CD4-positive, alpha-beta T cell treated with Interleukin-6 at 100 ng/mL for 8 hours (primary cell): ENCODE results near the gene PLD6.

Experiments
- DNase-seq: peaks from one replicate; pipeline ENCODE4 v3.0.0-alpha.2; 2020; ENCODE audit warnings: mixed read lengths, low spot score

Gene PLD6

DNA sequence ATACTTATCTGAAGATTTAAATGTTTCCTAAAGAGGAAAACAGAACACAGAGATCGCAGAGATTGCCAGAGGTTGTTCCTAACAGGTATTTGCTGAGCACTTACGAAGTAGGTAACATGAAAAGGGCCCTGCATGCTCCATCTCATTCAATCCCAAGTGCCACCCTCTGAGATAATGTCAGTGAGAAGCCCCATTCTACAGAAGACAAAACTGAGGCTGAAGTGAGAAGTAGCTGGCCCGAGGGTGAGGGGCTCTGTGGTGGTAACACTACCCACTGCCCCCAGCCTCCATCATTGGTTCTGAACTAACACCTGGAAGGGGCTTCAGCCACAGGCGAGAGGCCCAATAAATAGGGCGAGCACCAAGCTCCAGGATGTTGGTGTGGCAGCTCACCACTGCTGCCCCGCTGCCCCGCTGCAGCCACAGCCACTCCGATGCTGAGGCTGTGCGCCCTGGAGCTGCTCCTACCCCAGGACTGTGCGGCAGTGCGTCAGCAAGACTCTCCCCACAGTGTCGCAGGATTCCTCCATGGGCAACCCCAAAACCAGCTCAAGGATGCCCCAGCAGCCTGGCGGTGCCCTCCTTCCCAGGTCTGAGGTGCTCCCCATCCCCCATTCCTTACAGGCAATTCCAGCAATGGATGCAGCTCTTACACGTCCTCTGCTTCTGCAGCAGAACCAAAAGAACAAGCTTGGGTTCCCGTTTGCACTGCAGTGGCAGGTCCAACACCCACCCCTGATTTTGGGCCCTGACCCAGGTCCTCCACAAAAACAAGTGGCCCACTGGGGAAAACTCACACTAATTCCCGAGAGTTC is 20.5 kb upstream of the PLD6 start:
- DNase-seq: no peak

DNA sequence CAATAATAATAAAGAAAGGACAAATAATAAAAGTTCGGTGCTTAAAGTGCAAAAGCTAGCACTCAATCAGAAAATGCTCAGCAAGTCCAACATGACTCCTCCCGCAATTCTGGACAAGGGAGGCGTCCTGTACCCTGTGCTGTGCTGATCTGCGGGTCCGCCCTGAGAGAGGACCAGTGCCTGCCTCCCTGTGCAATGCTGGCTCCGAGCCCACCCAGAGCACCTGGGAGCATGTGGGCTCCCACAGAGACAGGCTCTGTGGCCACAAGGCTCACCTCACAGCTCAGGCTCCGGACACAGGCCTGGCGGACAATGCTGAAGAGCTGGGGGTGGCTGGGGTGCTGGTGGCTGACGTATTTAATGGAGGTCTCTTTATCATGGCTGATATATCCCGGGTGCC is 19.8 kb upstream of the PLD6 start:
- DNase-seq: no peak

DNA sequence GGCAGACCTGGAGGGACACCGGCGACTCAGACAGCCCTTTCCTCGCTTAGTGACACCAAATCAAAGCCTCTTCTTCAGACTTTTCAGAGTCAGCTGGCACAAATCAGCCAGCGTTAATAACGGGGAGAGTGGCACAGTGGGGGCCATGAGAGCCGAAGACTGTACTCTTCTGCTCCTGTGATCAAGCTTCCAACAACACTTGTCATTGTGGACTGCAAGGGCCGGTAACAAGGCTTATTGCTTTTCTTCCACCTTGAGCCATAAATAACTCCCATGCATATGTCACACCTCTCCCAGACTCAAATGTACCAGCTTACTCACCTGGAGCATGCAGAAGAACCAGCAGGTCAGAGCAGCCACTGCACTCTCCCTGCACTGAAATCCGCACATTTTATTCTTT is 18.0 kb upstream of the PLD6 start:
- no peak for DNase-seq

DNA sequence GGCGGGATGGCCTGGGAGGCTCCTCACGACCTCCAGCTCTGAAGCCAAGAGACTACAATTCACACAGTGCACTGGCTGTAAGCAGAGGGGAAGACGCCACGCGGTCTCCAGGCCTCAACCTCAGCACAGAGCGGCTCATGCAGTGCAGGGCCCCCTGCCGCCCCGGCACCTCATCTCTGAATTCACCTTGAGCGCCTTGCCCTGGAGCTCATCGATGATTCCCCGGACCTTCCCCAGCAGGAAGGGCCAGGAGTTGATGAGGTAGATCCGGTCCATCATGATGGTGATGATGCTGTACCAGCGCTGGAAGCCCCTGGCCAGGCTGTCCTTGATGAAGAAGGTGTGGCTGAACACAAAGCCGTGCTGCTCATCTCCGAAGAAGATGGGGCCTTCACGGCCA is 17.6 kb upstream of the PLD6 start:
- no peak for DNase-seq

DNA sequence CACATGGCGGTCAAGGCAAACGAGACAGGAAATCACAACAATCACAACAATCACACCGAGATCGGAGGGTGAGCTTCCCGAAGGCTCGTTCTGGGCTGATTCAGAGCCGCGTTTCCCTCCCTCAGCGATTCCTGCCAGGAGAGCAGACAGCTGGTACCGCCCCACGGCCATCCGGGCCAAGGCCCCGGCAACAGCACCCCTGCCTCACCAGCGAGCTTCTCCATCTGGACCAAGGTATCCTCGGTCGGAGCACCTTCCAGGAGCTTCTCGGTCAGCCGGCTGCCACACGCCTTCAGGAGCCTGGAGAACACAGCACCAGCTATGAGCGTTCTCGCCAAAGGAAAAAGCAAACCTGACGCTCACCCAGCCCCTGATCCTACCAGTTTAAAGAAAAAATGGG is 15.2 kb upstream of the PLD6 start:
- no peak for DNase-seq

DNA sequence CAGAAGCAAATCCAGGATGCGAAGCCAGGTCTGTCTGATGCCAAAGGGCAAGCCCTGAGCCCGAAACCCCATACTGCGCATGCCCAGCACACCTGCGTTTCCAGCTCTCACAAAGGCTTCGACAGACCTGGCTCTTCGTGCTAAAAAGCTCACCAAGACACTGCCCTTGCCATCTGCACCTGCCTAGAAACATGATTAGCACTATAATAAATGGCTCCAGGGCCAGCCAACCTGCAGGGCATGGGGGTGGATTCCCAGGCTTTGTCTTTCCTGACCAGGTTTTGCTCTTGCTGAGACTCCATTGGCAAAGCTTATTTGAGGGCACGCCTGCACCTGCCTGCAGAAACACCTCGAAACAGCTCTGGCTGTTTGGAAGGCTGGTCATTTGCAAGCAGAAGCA is 14.4 kb upstream of the PLD6 start:
- DNase-seq: no peak

DNA sequence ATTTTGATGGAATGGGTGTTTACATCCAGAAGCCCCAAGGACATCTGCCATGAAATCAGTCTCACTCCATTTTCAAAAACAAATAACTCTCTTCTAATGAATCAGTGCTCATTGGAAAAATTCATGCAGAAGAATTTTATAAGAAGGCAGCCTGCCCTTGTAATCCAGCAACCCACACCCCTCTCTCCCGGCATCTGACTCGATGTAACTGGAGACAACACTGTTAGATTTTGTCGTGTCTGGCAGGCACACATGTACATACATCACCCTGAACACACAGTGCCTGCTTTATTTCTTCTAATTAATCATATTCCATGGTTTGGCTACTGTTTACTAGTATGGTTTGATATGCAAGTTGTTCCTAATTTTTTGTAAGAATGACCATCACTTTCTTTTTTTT is 11.9 kb upstream of the PLD6 start:
- DNase-seq: no peak

DNA sequence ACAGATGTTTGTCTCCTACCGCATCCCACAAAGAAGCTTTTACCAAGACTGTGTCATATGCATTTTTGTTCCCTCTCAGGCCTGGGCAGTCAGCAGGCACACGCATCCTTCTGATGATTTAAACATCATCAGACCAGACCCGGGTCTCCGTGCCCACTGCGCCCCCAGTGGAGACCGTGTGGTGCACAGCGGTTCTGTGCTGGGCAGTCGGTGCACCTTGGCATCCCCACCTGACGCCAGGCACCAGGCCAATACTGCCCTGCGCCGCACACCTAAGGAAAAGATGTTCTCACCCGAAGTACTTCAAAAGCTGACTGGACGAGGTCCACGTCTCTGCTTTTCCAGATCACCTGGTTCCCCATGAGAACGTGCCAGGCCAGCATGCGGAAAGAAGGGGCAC is 10.6 kb upstream of the PLD6 start:
- no peak for DNase-seq

DNA sequence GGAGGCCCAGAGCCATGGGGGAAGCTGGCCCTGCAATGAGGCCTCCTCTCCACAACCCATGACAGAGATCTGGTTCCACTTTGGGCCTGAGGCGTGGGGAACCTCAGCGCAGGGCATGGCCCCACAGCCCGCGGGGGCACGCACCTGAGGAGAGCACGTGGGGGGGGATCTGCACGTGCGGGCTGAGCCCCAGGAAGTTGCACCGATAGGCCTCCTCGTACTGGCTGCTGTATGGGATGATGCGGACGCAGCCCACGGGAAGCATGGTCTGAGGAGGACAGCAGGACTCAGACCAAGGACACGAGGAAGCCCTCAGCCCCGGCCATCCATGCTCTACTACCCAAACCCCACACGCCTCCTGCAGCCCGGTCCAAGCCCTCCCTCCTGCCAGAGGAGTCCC is 10.1 kb upstream of the PLD6 start:
- no peak for DNase-seq

DNA sequence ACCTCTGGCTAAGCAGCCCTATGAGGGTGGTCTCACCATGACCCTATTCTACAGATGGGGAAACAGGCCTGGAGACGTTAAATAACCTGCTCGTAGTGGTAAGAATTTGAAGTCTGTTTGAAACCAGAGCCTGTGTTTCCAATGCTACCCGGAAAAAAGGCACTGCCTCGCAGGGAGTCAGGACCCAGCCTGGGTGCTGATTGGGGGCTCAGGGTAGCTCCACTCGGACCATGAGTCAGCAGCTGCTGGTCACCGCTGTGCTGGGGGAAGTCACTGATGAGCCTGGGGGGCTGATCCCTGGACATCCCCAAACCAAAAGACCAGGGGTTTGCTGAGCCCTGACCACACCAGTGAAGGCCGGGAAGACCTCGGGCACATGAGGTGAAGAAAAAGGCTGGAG is 9.4 kb upstream of the PLD6 start:
- no peak for DNase-seq

DNA sequence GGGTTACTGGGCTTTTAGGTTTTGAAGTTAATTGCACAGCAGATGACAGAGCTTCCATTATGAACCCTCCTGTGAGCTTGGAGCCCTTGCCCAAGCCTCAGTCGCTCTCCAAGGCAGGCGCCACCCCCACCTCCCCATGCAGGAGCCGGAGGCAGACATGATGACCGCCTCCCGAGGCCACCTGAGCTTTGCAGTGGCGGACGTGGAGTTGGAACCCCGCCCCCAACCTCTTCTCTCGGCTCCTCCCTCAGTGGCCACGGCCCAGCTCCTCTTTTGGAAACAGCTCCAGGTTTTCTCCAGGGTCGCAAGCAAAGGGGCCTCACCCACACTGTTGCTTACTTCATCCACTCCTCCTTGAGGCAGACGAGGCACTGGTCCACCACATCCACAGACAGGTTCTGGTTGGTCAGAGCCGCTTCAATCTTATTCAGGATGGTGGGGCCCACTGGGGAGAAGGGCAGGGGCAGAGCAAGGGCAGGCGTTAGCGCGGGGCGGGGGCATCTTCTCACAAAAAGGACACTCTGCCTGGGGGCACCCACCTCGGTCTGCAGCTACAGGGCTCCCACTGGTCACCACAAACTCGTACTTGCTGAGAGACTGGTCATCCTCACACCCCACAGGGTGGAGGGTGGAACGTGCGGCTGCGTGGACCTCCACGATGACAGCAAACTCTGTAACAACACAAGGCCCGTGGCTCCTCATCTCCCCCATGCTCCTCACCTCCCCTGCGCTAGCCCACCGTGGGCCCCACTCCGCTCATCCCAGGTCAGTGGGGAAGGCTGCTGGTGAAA is 8.7 kb upstream of the PLD6 start:
- DNase-seq: no peak

DNA sequence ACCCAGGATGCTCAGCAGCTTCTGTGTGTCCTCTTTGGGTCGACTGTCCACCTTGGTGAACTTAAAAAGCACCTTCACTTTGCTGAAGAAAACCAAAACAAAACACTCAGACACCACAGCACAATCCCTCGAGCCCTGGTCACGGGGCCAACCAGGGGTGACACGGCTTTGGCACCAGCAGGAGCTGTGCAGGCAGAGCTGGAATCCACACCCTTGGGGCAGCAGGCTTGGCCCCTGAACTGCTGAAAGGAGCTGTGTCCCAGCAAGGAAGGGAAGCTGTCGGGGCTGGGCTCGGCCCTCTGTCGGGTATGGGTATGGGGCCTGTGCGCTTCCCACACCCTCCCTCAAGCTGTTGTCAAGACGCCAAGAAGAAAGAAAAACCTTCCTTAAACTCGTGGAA is 7.6 kb upstream of the PLD6 start:
- no peak for DNase-seq

DNA sequence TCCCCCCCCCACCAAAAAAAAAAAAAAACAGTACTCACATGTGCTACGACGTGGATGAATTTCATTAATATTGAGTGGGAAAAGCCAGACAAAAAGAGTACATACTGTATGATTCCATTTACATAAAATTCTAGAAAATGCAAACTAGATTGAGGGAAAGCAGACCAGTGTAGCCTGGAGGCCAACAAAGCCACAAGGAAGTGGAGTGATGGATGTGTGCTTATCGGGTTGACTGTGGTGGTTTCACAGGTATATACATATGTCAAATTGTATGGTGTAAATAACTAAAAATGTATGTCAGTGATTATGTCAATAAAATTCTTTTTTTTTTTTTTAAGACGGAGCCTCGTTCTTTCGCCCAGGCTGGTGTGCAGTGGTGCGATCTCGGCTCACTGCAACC is 1.9 kb upstream of the PLD6 start:
- no peak for DNase-seq

DNA sequence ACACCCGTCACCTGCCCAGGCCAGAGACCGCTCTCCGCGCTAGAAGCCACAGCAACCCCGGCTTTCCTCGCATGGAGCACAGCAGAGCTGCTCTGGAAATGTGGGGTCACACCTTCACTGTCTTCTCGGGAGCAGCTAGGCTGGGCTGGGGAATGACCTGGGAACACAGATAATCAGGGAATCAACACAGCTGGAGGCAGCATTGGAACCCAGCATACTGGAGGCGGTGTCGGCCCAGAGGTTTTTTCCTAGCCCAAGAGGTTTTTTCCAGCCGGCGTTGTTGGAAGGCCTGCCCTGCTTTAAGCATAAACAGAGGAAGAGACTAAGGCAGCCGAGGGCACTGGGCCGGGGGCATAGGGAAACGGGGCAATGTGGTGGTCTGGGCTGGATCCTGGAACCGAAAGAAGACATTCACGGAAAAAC is 791 bp upstream of the PLD6 start:
- DNase-seq: no peak

DNA sequence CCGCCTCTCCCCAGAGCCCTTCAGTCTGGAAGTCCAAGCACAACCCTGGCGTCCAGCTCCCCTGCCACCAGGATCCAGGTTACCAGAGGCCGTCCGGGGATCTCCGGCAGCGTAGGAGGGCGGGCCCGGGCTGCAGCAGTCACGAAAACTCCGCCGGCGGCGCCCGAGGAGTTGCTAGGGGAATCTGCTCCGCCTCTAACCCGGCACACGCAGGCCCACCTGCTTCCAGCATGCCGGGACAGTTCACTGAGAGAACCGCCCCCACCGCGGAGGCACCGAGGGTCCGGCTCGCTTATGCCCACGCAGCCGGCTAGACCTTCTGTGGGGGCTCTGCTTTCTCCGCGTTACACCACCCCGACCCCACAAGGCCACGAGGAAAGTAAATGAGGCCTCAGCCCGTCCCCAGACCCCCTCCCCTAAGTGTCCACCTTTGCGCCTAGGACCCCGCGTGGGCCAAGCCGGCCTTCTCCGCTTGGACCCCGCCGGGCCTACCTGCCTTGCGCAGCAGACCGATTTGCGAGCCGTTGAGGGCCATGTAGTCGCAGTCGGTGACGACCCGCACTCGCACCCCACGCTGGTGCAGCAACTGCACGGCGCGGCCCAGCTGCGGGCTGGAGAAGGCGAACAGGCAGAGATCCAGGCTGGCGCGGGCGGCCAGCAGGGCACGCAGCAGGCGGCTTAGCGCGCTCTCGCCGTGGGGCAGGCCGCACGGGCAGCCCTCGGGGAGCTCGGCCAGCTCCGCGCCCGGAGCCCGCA is 587 bp downstream of the PLD6 start:
- peak; percentile 49 for DNase-seq

DNA sequence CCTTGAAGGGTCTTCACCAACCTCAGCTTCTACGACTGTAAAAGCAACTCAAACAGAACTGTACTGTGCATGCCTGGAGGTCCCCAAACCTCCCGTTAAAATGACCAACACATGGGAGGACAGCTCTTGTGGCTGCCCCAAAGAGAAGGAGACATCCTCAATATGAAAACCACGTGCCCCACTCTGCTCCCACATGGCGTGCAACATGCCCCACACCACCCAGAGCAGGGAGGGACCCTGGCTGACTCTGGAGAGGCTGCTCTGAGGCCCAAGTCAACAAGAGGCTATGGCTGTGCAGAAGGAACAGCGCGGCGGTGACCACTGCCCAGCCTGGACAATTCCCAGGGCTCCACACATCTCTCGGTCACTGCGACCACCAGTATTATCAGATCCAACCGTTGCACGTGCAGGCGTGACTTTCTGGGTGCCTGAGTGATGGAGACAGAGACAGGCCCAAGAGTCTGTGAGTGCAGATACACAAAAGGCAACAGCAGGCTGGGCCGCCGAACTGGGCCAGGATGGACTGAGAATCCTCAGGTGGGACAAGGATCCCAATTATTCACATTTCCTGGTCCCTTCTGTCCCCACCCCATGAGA is 1.4 kb downstream of the PLD6 start:
- DNase-seq: no peak

DNA sequence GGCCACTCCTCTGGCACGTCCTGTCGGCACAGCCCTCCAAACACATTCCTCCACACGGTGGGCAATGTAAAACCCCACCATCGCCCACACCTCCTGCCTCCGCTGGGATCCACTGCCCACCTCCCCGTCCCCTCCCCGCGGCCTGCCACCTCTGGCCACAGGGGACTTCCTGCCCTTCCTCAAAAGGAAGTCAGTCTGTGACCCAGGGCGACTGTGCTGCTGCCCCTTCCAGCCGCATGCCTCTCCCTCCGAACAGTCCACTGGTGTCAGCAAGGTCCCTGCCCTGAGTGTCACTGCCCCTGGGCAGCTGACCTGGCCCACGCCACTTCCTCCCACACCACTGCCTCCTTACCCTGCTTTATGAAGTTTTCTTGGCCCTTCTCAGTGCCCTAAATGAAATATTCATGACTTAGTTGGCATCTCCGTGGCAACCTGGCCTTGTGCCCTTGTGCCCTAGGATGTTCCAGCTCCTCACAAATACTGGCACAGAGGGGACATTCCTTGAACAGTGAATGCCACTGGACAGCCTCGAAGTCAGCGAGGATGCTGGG is 2.0 kb downstream of the PLD6 start:
- DNase-seq: no peak

DNA sequence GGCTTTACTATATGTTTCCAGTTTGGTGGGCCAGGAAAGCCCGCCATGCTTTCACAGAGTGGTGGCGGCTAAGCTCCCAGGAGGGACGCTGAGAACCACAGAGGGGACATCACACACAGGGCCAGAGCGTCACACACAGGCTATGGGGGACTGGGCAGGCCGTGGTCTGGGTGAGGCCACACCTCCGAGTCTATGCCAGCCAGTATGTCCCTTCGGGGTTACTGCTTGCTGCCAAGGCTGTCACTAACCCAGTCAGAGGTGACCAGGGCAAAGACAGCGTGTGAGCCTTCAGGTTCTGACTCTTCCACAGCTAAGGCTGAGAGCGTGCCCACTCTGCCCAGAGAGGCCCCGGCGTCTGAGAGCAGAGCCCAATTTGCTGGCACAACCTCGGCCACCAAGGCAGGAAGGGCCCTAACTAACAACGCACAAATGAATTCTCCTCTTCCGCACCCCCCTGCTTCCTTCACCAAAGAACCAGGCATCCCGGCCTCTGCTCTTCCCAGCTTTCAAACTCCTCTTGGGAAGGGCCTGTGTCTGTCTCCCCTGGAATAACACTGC is 2.9 kb downstream of the PLD6 start:
- DNase-seq: no peak

DNA sequence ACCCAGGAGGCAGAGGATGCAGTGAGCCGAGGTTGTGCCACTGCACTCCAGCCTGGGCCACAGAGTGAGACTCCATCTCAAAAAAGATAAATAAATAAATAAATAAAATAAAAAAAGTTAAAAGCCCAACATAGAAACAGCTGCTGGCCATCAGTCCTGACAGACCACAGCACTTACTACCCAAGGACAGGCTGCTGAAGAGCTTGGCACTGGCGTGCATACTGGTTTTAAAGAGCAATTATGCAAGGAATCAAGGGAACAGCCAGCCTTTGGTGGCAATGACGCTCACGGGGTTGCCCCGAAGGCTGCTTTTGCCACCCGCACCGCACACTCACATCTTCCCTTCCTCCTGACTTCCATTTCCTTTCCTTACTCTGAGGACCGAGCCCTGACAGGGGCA is 4.2 kb downstream of the PLD6 start:
- DNase-seq: no peak

DNA sequence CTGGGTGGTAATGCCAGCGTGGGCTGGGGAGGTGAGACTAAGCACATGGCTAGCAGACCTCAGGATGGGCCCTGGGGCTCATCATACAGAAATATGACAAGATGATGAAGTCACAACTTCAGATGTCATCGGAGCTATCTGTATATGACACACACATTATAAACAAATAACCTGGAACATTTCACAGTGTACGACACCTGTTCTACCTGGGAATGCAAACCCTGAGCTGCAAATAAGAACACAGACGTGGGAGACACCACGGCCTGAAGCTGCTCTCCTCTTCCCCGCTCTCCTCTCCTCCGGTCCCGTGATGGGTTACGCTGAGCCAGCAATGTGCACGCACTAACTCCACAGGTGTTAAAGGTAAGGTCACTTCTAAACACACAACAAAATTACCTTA is 4.9 kb downstream of the PLD6 start:
- no peak for DNase-seq

DNA sequence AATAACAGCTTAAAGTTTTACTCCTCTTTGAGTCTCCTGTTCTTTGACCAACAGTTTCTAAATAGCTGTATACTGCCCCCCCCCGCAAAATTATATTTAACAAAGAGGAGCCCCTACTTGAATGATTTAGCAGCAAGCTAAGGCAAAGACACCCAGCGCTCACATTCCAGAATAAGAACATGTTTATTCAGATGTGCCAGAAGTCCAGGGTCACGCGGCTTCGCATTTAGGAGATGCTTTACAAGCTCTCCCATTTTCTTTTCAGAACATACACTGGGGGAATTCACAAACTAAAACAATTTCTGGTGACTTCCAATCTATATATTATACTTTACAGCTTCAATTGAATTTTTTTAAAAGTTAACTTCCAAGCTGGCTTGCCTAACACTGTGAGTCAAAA is 5.3 kb downstream of the PLD6 start:
- no peak for DNase-seq

DNA sequence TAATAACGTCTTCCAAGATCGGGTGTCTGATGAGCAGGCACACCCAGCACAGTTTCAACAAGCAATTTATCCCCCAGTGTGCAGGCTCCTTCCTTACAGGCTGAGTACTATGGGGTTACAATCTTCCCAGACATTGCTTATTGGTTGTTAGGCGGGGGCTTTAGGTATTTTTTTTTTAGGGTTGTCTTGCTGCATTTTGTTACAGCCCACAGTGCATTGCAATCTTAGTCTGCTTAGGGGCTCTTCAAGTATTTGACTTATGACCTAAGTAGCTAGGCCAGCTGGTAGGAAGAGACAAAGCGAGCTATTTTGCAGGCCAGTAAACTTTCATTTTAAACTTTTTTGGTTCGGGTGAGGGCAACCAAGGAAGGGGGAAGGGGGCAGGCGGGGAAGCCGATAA is 5.8 kb downstream of the PLD6 start:
- no peak for DNase-seq
